PC-9 (cell line): ENCODE results near the gene VANGL1. TPM values are rescaled to one million over a fixed set of nuclear protein-coding genes. Genes with fewer than 3 reads are reported as not detected.

Experiments
- BruUV-seq: library from RNA; stranded (reverse); fragments of 400-500 nt; replicated peaks from 2 replicates; lab custom pipeline; 2021; lab: Mats Ljungman, UMichigan
- CTCF ChIA-PET: fragments of 300-600 bp; sonication (Branson Sonifier 250); formaldehyde crosslinking; loops from one replicate; lab custom pipeline; 2022; ENCODE audit warnings: antibody characterized with exemption; lab: Charles Lee
- POLR2A ChIA-PET: fragments of 300-600 bp; sonication (Branson Sonifier 250); formaldehyde crosslinking; loops from one replicate; lab custom pipeline; 2022; ENCODE audit warnings: antibody characterized with exemption; ENCODE audit not compliant: unreplicated experiment; lab: Charles Lee
- DNase-seq, 2 experiments: peaks; one replicate each; pipeline versions ENCODE4 v3.0.0 to v3.0.0-alpha.2; 2015 to 2022; ENCODE audit warnings: mixed read lengths in 1 of 2
- H2AFZ ChIP-seq: fragments of 200-600 bp; sonication (generic); 2 replicates; pipeline ENCODE4 v1.8.1; 2017; ENCODE audit warnings: antibody characterized with exemption
- H3F3A ChIP-seq: fragments of 200-600 bp; sonication (generic); 2 replicates; pipeline ENCODE4 v1.8.1; 2017; ENCODE audit warnings: antibody characterized with exemption, mild to moderate bottlenecking, low read depth; ENCODE audit not compliant: insufficient read depth
- H3K27ac ChIP-seq: fragments of 200-600 bp; sonication (generic); 2 replicates; pipeline ENCODE4 v1.6.1; 2016; ENCODE audit warnings: mixed run types
- H3K27me3 ChIP-seq: fragments of 200-600 bp; sonication (generic); 2 replicates; pipeline ENCODE4 v1.6.1; 2016; ENCODE audit warnings: low read depth, mixed run types; ENCODE audit not compliant: insufficient read depth
- H3K36me3 ChIP-seq: fragments of 200-600 bp; sonication (generic); 2 replicates; pipeline ENCODE4 v1.6.1; 2016; ENCODE audit warnings: low read depth, mixed run types
- H3K4me1 ChIP-seq: fragments of 200-600 bp; sonication (generic); replicated peaks from 2 replicates; pipeline ENCODE4 v1.6.1; 2016; ENCODE audit warnings: mixed run types; ENCODE audit not compliant: insufficient read depth
- H3K4me2 ChIP-seq: fragments of 200-600 bp; sonication (generic); 2 replicates; pipeline ENCODE4 v1.6.1; 2017; ENCODE audit warnings: mixed run types
- H3K4me3 ChIP-seq: fragments of 200-600 bp; sonication (generic); 2 replicates; pipeline ENCODE4 v1.6.1; 2016; ENCODE audit warnings: mixed run types
- H3K79me2 ChIP-seq: fragments of 200-600 bp; sonication (generic); 2 replicates; pipeline ENCODE4 v1.6.1; 2017; ENCODE audit warnings: low read depth, mixed run types
- H3K9me2 ChIP-seq: fragments of 200-600 bp; sonication (generic); 2 replicates; pipeline ENCODE4 v1.8.1; 2017; ENCODE audit warnings: mild to moderate bottlenecking; ENCODE audit not compliant: insufficient read depth
- H3K9me3 ChIP-seq: fragments of 200-600 bp; sonication (generic); 2 replicates; pipeline ENCODE4 v1.8.1; 2016; ENCODE audit warnings: low read depth; ENCODE audit not compliant: insufficient read depth
- H4K20me1 ChIP-seq: fragments of 200-600 bp; sonication (generic); 2 replicates; pipeline ENCODE4 v1.8.1; 2017; ENCODE audit not compliant: insufficient read depth
- EZH2 ChIP-seq: fragments of 200-600 bp; sonication (generic); IDR thresholded peaks from 2 replicates; pipeline ENCODE4 v1.8.0; 2017; ENCODE audit warnings: antibody characterized with exemption, low read depth
- intact Hi-C: fragments of 100-400 bp; cut with micrococcal nuclease; formaldehyde crosslinking; loops from one replicate; pipeline ENCODE4 v1.10.0; 2022; ENCODE audit not compliant: unreplicated experiment
- total RNA-seq: library from RNA; stranded (reverse); gene quantifications from 2 replicates; pipeline ENCODE4 v1.2.3, GENCODE V29; 2021
- TF ChIP-seq, protein P1 (sequence below): fragments of 200-600 bp; sonication (generic); conservative IDR thresholded peaks from 2 replicates; pipeline ENCODE4 v1.6.1; 2017; ENCODE audit warnings: mixed run types, antibody characterized with exemption, mild to moderate bottlenecking, moderate library complexity

Gene VANGL1
- total RNA-seq, 1 experiment from 2014 or later: 43.0 TPM

DNA sequence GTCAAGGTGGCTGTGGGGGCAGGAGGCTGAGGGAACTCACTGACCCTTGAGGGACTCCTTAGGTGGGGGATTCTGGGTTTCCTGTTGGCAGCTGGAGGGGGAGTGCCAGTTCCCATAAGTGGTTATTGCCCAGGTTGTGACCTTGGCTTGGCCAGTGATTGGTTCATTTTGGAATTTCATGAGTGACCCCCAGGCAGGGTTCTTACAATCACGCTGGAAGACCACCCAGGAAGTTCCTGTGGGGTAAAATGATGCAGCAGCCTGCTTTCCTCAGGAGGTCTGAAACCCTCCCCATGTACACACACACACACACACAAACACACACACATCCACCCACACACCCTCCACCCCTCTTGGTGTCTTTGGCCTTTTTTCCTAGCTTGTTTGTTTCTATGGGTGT, 16.9 kb downstream of the VANGL1 start:
- H3K36me3 ChIP-seq: peaks cover 57% of the 10 kb centered on the region

DNA sequence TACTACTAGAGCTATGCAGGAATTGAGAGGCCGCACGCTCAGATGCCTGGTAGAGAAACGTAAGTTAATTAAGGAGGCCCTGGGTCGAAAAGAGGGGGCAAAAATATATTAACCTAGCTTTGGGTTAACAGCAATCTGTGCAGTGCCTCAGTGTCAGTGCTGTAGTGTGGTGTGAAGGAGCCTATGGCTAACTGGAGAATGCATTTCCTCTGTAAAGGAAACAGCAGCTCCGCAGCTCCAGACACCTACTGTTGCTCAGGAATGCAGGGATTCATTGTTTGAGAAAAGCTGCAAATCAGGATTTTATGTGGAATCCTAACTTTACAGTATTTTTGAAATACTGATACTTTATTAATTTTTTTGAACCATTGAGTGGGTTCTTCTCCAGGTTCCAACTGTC, 18.4 kb downstream of the VANGL1 start:
- no peak overlapping the region for H3K4me3 ChIP-seq
- peaks cover 68% of the 10 kb centered on the region for H3K36me3 ChIP-seq
- H3K9me2 ChIP-seq: no peaks in the 10 kb centered on the region; the same call in 1 of the 2 replicates
- no peaks in the 10 kb centered on the region for H3K27me3 ChIP-seq
- DNase-seq: no peak
- no peak overlapping the region for H3K4me2 ChIP-seq
- peaks cover 27% of the 10 kb centered on the region for H3K79me2 ChIP-seq
- no peaks in the 10 kb centered on the region for H4K20me1 ChIP-seq
- intact Hi-C loops: no loop called here
- no peak overlapping the region for H3K27ac ChIP-seq
- H2AFZ ChIP-seq: no peak overlapping the region
- CTCF ChIA-PET: no interaction called here
- H3K9me3 ChIP-seq: no peaks in the 10 kb centered on the region
- no TSS peak for BruUV-seq
- TF ChIP-seq EZH2: no peak
- TF ChIP-seq, protein P1, sequence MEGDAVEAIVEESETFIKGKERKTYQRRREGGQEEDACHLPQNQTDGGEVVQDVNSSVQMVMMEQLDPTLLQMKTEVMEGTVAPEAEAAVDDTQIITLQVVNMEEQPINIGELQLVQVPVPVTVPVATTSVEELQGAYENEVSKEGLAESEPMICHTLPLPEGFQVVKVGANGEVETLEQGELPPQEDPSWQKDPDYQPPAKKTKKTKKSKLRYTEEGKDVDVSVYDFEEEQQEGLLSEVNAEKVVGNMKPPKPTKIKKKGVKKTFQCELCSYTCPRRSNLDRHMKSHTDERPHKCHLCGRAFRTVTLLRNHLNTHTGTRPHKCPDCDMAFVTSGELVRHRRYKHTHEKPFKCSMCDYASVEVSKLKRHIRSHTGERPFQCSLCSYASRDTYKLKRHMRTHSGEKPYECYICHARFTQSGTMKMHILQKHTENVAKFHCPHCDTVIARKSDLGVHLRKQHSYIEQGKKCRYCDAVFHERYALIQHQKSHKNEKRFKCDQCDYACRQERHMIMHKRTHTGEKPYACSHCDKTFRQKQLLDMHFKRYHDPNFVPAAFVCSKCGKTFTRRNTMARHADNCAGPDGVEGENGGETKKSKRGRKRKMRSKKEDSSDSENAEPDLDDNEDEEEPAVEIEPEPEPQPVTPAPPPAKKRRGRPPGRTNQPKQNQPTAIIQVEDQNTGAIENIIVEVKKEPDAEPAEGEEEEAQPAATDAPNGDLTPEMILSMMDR: no peak
- H3F3A ChIP-seq: peaks cover 7% of the 10 kb centered on the region; the same call in 1 of the 2 replicates
- POLR2A ChIA-PET: no interaction called here
- peaks cover 11% of the 10 kb centered on the region for H3K4me1 ChIP-seq

More for the DNA sequence above, 16.9 kb downstream of the VANGL1 start:
- H4K20me1 ChIP-seq: no peaks in the 10 kb centered on the region
- DNase-seq: no peak
- TF ChIP-seq, protein P1: no peak
- TF ChIP-seq EZH2: no peak
- no peaks in the 10 kb centered on the region for H3F3A ChIP-seq
- no TSS peak for BruUV-seq
- ChIA-PET POLR2A (no interaction called here), CTCF (no interaction called here)
- H3K4me3 ChIP-seq: no peak overlapping the region
- no peaks in the 10 kb centered on the region for H3K27me3 ChIP-seq
- H2AFZ ChIP-seq: no peak overlapping the region
- peaks cover 32% of the 10 kb centered on the region for H3K79me2 ChIP-seq
- no peaks in the 10 kb centered on the region; the same call in 1 of the 2 replicates for H3K9me2 ChIP-seq
- H3K4me2 ChIP-seq: no peak overlapping the region
- H3K9me3 ChIP-seq: no peaks in the 10 kb centered on the region
- H3K27ac ChIP-seq: no peak overlapping the region
- intact Hi-C loops: no loop called here
- H3K4me1 ChIP-seq: no peaks in the 10 kb centered on the region

DNA sequence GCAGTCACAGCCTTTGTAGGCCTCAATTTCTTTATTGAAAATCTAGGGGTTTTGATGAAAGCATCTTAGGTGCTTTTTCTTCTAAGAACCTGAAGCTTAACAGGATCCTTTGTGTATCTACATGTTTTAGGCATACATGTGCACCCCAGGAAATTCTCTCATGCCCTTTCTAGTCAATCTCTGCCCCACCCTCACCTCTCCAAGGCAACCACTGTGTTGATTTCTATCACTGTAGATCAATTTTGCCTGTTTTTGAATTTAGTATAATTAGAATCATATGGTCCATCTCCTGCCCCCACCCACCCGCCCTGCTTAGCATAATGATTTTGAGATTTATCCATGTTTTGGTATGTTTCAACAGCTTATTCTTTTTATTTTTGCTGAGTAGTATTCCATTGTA, 19.4 kb downstream of the VANGL1 start:
- H3K79me2 ChIP-seq: peaks cover 24% of the 10 kb centered on the region
- peaks cover 11% of the 10 kb centered on the region; the same call in 1 of the 2 replicates for H3F3A ChIP-seq
- no peak overlapping the region for H2AFZ ChIP-seq
- H3K4me1 ChIP-seq: peaks cover 18% of the 10 kb centered on the region
- peaks cover 74% of the 10 kb centered on the region for H3K36me3 ChIP-seq
- no peak overlapping the region for H3K4me3 ChIP-seq
- no peaks in the 10 kb centered on the region for H4K20me1 ChIP-seq
- DNase-seq: no peak
- intact Hi-C loops: no loop called here
- BruUV-seq: no TSS peak
- no peaks in the 10 kb centered on the region for H3K27me3 ChIP-seq
- CTCF ChIA-PET: no interaction called here
- no peaks in the 10 kb centered on the region for H3K9me3 ChIP-seq
- POLR2A ChIA-PET: no interaction called here
- no peak overlapping the region for H3K4me2 ChIP-seq
- no peak overlapping the region for H3K27ac ChIP-seq
- TF ChIP-seq, protein P1: no peak
- no peak for TF ChIP-seq EZH2
- H3K9me2 ChIP-seq: no peaks in the 10 kb centered on the region; the same call in 1 of the 2 replicates
